GM12891 (cell line): ENCODE measurements around the gene WDR1.

ENCODE experiments used
- DNase-seq: peaks from one replicate; pipeline ENCODE4 v3.0.0; 2011; ENCODE audit warnings: low spot score; ENCODE audit not compliant: insufficient read length
- FAIRE-seq: peaks from 2 replicates; lab custom pipeline; 2011; peaks lifted over from hg19 to GRCh38; lab: Jason Lieb, UNC
- PAX5 ChIP-seq: IDR thresholded peaks from 2 replicates; pipeline ENCODE4 v1.6.1; 2011; ENCODE audit warnings: low read length, moderate library complexity, mild to moderate bottlenecking; ENCODE audit not compliant: insufficient read depth, severe bottlenecking
- POLR2A ChIP-seq: IDR thresholded peaks from 2 replicates; pipeline ENCODE4 v1.6.1; 2011; ENCODE audit warnings: low read depth, low read length, control low read depth
- POLR2AphosphoS5 ChIP-seq: IDR thresholded peaks from 2 replicates; pipeline ENCODE4 v1.6.1; 2011; ENCODE audit warnings: low read depth, low read length, control low read depth
- POU2F2 ChIP-seq: IDR thresholded peaks from 2 replicates; pipeline ENCODE4 v1.6.1; 2011; ENCODE audit warnings: low read depth, mild to moderate bottlenecking, control low read depth, low read length, moderate library complexity
- SPI1 ChIP-seq: IDR thresholded peaks from 2 replicates; pipeline ENCODE4 v1.6.1; 2011; ENCODE audit warnings: low read depth, low read length, control low read depth
- TAF1 ChIP-seq: IDR thresholded peaks from 2 replicates; pipeline ENCODE4 v1.6.1; 2011; ENCODE audit warnings: low read depth, low read length, control low read depth

Gene WDR1

GRCh38 chr4:10107111-10108091 is 9.2 kb downstream of the WDR1 start:
- DNase-seq (no peak), FAIRE-seq (peak; percentile 33)

GRCh38 chr4:10106421-10107039 is 10.1 kb downstream of the WDR1 start:
- peak; percentile 23 for DNase-seq
- no peak for TF ChIP-seq TAF1
- TF ChIP-seq POLR2A: no peak; the same call in 1 of the 2 replicates
- TF ChIP-seq POLR2AphosphoS5: 0 out of 2 replicates have a peak, but pooled peaks have one; percentile 7
- TF ChIP-seq SPI1: no peak
- TF ChIP-seq PAX5: no peak
- peak; percentile 57 for FAIRE-seq

More at GRCh38 chr4:10107111-10108091, 9.2 kb downstream of the WDR1 start:
- TF ChIP-seq POU2F2 (no peak), POLR2AphosphoS5 (peak; percentile 34)

DNA sequence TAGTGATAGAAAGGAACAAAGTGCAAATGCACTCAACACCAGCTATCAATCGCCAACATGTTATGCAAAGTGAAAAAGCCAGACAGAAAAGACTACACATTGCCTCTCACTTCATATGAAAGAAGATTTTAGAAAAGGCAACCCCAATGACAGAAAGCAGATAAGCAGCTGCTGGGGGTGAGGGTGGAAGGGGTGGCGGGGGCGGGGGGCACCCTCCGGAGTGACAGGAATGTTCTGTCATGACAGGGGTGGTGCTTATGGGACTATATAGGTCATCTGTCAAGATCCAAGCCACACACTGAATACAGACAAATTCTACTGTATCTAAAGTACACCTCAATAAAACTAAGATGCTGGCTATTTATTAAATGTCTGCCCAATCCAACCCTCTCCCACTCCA is 10.7 kb downstream of the WDR1 start:
- no peak for FAIRE-seq
- TF ChIP-seq SPI1 (no peak), POLR2A (no peak), POLR2AphosphoS5 (no peak; the same call in 1 of the 2 replicates), PAX5 (no peak), TAF1 (no peak), POU2F2 (no peak)
- DNase-seq: no peak

DNA sequence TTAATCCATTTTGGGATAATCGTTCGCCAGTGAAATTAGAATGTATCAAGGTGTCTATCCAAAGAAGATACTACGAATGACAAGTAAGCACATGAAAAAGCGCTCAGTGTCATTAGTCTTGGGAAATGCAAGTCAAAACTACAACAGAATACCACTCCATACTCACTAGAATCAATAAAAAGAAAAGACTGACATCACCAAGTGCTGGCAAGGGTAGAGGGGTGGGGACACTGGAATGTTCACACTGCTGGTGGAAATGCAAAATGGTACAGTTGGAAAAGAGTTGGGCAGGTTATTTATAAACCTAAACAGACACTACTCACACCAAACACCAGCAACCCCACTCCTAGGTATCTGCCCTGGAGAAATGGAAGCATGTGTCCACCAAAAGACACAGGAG is 11.2 kb downstream of the WDR1 start:
- no peak for TF ChIP-seq POLR2AphosphoS5
- no peak for TF ChIP-seq SPI1
- TF ChIP-seq POU2F2: no peak
- TF ChIP-seq PAX5: no peak
- TF ChIP-seq TAF1: no peak
- TF ChIP-seq POLR2A: no peak
- DNase-seq: no peak
- no peak for FAIRE-seq

DNA sequence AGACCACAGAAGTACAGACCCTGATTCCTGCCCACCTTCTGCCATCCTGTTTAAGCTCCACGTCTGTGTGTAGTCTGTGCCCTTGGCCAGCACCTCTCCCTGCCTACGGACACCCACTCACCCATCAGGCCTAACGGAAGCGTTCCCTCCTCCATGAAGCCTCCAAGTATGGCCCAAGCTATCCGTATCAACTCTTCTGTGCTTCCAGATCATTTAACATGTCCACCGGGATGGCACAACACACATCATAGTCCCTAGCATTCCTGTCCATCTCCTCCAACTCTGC is 11.7 kb downstream of the WDR1 start:
- FAIRE-seq: no peak
- DNase-seq: no peak
- TF ChIP-seq SPI1: no peak
- no peak for TF ChIP-seq POLR2A
- no peak for TF ChIP-seq PAX5
- TF ChIP-seq POLR2AphosphoS5: no peak
- TF ChIP-seq POU2F2: no peak
- no peak for TF ChIP-seq TAF1

- FAIRE-seq (no peak), DNase-seq (no peak)
- TF ChIP-seq POU2F2 (no peak), POLR2A (0 out of 2 replicates have a peak, but pooled peaks have one; percentile 18)
Measured at GRCh38 chr4:10104211-10104990, 12.2 kb downstream of the WDR1 start.

- TF ChIP-seq SPI1 (no peak), POLR2AphosphoS5 (0 out of 2 replicates have a peak, but pooled peaks have one; percentile 12)
- FAIRE-seq (no peak), DNase-seq (no peak)
Measured at GRCh38 chr4:10102474-10103332, 13.9 kb downstream of the WDR1 start.

DNA sequence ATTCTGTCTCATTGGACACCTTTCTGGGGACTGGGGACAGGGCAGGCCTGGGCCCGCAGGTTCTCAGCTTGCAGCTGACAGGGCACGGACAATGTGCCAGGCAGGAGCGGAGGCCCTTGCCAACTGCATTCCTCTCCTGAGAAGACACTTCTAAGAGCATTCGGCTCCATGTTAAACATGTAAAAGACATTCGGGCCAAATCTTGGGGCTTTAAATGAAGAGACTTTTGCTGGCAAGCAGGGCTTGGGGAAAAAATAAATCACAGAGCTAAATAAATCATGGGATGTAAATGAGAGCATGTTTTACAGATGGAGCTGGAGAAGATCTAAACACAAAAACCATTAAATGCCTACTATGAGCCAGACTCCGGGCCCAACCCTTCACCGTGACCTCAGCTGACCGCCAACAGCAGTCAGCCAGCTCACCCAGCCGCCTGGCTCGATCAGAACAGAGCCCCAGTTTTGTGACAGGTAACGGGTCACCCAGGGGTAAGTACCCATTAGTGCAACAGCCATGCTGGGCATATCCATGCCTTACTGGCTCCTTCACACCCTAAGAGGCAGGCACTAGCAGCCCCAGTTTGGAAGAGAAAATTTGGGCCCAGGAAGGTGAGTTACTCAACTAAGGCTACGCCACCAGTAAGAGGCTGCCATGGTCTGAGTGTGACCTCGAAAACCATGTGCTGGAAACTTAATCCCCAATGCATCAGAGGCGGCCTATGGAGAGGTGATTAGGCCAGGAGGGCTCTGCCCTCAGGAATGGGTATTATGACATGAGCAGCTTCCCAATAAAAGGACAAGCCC is 14.7 kb downstream of the WDR1 start:
- no peak for FAIRE-seq

More for the DNA sequence above, 14.7 kb downstream of the WDR1 start:
- no peak for DNase-seq
- TF ChIP-seq SPI1 (no peak), PAX5 (no peak), POLR2AphosphoS5 (no peak), POLR2A (no peak), POU2F2 (no peak), TAF1 (no peak)
